MM.1S (cell line): Measurements from ENCODE around the gene PPP2R5C.

Experiments used
- EZH2 ChIP-seq: fragments of 300-600 bp; sonication (generic); optimal IDR thresholded peaks from 2 replicates; pipeline ENCODE3; 2017; ENCODE audit warnings: low read depth, mild to moderate bottlenecking, antibody characterized with exemption, low read length, mixed read lengths
- TF ChIP-seq, protein P1 (sequence below): fragments of 300-600 bp; sonication (generic); IDR thresholded peaks from 2 replicates; pipeline ENCODE4 v1.5.1; 2016; ENCODE audit warnings: antibody characterized with exemption, low read length, mixed read lengths

DNA sequence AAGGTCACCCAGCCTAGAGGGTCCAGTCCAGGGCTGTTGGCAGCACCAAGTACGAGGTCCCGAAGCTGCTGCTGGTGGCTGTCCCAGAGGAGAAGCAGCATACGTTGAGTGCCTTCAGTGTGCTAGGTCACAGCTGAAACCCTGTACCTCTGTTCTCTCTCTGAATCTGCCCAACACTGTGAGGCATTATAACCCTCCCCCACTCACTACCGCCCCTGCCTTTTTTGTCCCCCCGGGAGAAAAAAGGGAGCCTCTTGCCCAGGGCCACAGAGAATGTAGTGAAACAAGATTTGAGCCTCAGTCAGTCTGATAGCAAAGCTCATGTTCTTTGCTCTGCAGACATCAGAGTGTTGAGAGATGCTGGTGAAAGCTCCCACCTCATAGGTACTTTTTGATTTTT, 53.4 kb downstream of the PPP2R5C start:
- TF ChIP-seq EZH2 = no peak
- TF ChIP-seq, protein P1, sequence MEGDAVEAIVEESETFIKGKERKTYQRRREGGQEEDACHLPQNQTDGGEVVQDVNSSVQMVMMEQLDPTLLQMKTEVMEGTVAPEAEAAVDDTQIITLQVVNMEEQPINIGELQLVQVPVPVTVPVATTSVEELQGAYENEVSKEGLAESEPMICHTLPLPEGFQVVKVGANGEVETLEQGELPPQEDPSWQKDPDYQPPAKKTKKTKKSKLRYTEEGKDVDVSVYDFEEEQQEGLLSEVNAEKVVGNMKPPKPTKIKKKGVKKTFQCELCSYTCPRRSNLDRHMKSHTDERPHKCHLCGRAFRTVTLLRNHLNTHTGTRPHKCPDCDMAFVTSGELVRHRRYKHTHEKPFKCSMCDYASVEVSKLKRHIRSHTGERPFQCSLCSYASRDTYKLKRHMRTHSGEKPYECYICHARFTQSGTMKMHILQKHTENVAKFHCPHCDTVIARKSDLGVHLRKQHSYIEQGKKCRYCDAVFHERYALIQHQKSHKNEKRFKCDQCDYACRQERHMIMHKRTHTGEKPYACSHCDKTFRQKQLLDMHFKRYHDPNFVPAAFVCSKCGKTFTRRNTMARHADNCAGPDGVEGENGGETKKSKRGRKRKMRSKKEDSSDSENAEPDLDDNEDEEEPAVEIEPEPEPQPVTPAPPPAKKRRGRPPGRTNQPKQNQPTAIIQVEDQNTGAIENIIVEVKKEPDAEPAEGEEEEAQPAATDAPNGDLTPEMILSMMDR = no peak
